HG02852 (cell line): ENCODE measurements around the gene TTC34.
"Not testable (repeated sequence)": the region's sequence is repeated elsewhere in the genome, so short reads cannot be mapped to it uniquely, and the experiment has no call there.

Source experiments
- ATAC-seq: cut with Tn5 transposase; IDR thresholded peaks from one replicate; pipeline ENCODE4 v1.9.1; 2021; ENCODE audit warnings: mild to moderate bottlenecking, moderate library complexity; ENCODE audit not compliant: unreplicated experiment

TTC34 gene

DNA sequence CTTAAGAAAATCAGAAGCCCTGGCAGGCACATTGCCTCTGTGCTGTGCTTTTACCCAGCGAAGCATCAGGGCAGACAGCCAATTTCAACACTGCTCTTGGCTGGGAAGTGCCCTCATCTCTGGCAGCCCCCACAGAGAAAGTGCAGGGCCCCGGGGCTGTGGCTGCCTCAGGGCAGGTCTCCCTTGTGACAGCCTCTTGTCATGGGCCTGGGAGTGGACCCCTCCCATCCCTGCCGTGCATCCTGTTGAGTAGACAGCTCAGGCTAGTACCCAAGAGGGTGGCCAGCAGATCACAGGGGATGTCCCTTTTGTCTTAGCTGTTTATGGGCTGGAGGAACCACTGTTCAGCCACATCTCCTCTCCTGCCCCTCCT is 23.3 kb downstream of the TTC34 start:
- ATAC-seq: no peak

- no peak for ATAC-seq
Measured at GRCh38 chr1:2777424-2778219, 23.9 kb downstream of the TTC34 start.

- ATAC-seq: not testable (repeated sequence)
Measured at GRCh38 chr1:2775333-2775732, 26.2 kb downstream of the TTC34 start.

DNA sequence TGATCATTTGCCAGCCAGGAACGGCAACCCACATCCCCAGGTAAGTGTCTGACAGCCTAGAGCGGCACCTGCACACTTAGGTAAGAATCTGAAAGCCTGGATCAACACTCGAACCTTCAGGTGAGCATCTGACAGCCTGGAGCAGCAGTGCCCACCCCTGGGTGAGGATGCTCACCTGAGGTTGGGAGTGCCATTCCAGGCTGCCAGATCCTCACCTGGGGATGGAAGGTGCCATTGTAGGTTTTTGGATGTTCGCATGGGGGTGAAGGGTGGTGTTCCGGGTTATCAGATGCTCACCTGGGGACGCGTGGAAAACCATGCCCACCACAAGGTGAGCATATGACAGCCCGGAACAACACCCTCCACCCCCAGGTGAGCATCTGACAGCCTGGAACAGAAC is 33.4 kb downstream of the TTC34 start:
- not testable (repeated sequence) for ATAC-seq

DNA sequence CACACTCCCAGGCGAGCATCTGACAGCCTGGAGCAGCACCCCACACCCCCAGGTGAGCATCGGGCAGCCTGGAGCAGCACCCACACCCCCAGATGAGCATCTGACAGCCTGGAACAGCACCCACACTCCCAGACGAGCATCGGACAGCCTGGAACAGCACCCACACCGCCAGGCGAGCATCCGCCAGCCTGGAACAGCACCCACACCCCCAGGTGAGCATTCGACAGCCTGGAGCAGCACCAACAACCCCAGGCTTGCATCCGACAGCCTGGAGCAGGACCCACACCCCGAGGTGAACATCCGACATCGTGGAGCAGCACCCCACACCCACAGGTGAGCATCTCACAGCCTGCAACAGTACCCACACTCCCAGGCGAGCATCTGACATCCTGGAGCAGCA is 42.1 kb downstream of the TTC34 start:
- ATAC-seq: not testable (repeated sequence)

DNA sequence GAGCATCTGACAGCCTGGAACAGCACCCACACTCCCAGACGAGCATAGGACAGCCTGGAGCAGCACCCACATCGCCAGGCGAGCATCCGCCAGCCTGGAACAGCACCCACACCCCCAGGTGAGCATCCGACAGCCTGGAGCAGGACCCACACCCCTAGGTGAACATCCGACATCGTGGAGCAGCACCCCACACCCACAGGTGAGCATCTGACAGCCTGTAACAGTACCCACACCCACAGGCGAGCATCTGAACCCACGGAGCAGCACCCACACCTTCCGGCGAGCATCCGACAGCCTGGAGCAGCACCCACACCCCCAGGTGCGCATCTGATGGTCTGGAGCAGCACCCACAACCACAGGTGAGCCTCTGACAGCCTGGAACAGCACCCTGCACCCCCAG is 44.0 kb downstream of the TTC34 start:
- ATAC-seq: not testable (repeated sequence)

GRCh38 chr1:2755426-2755825 is 46.1 kb downstream of the TTC34 start:
- ATAC-seq: not testable (repeated sequence)

GRCh38 chr1:2754597-2754996 is 46.9 kb downstream of the TTC34 start:
- not testable (repeated sequence) for ATAC-seq

GRCh38 chr1:2752503-2752902 is 49.0 kb downstream of the TTC34 start:
- not testable (repeated sequence) for ATAC-seq

DNA sequence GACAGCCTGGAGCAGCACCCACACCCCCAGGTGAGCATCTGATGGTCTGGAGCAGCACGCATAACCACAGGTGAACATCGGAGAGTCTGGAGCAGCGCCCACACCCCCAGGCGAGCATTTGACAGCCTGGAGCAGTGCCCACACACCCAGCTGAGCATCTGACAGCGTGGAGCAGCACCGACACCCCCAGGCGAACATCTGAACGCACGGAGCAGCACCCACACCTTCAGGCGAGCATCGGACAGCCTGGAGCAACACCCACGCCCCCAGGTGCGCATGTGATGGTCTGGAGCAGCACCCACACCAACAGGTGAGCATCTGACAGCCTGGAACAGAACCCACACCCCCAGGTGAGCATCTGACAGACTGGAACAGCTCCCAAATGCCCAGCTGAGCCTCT is 49.6 kb downstream of the TTC34 start:
- ATAC-seq: not testable (repeated sequence)

GRCh38 chr1:2750766-2751730 is 50.4 kb downstream of the TTC34 start:
- not testable (repeated sequence) for ATAC-seq

GRCh38 chr1:2750041-2750680 is 51.3 kb downstream of the TTC34 start:
- not testable (repeated sequence) for ATAC-seq

DNA sequence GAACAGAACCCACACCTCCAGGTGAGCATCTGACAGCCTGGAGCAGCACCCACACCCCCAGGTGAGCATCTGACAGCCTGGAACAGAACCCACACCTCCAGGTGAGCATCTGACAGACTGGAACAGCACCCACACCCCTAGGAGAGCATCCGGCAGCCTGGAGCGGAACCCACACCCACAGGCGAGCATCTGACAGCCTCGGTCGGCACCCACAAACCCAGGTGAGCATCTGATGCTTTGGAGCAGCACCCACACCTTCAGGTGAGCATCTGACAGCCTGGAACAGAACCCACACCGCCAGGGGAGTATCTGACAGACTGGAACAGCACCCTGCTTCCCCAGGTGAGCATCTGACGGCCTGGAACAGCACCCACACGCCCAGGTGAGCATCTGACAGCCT is 52.9 kb downstream of the TTC34 start:
- ATAC-seq: not testable (repeated sequence)

GRCh38 chr1:2694796-2695195 is 106.7 kb downstream of the TTC34 start:
- ATAC-seq: not testable (repeated sequence)

DNA sequence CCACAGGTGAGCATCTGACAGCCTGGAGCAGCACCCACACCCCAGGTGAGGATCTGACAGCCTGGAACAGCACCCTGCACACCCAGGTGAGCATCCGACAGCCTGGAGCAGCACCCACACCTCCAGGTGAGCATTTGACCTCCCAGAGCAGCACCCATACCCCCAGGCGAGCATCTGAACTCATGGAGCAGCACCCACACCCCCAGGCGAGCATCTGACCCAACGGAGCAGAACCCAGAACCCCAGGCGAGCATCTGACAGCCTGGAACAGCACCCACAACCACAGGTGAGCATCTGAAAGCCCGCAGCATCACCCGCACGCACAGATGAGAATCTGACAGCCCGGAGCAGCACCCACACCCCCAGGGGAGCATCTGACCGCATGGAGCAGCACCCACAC is 111.3 kb downstream of the TTC34 start:
- not testable (repeated sequence) for ATAC-seq

DNA sequence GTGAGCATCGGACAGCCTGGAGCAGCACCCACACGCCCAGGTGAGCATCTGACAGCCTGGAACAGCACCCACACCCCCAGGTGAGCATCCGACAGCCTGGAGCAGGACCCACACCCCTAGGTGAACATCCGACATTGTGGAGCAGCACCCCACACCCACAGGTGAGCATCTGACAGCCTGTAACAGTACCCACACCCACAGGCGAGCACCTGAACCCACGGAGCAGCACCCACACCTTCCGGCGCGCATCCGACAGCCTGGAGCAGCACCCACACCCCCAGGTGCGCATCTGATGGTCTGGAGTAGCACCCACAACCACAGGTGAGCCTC is 113.2 kb downstream of the TTC34 start:
- ATAC-seq: not testable (repeated sequence)

DNA sequence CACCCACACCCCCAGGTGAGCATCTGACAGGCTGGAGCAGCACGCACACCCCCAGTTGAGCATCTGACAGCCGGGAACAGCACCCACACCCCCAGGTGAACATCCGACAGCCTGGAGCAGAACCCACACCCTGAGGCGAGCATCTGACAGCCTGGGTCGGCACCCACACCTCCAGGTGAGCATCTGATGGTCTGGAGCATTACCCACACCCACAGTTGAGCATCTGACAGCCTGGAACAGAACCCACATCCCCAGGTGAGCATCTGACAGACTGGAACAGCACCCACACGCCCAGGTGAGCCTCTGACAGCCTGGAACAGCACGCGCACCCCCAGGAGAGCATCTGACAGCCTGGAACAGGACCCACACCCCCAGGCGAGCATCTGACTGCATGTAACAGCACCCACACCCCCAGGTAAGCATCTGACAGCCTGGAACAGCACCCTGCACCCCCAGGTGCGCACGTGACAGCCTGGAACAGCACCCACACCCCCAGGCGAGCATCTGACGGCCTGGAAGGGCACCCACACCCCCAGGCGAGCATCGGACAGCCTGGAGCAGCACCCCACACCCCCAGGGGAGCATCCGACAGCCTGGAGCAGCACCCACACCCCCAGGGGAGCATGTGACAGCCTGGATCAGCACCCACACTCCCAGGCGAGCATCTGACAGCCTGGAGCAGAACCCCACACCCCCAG is 113.7 kb downstream of the TTC34 start:
- ATAC-seq: not testable (repeated sequence)

- not testable (repeated sequence) for ATAC-seq
Measured at GRCh38 chr1:2687174-2687591, 114.3 kb downstream of the TTC34 start.

GRCh38 chr1:2686091-2686863 is 115.2 kb downstream of the TTC34 start:
- not testable (repeated sequence) for ATAC-seq

GRCh38 chr1:2685671-2686070 is 115.8 kb downstream of the TTC34 start:
- not testable (repeated sequence) for ATAC-seq
